Loucy (cell line): Measurements from ENCODE around the gene NAB2.

ENCODE experiments used
- CTCF ChIP-seq: fragments of 200-600 bp; sonication (generic); conservative IDR thresholded peaks from 2 replicates; pipeline ENCODE4 v1.5.1; 2014; ENCODE audit warnings: mild to moderate bottlenecking, antibody characterized with exemption, low read length
- EZH2phosphoT487 ChIP-seq: fragments of 200-600 bp; IDR thresholded peaks from 2 replicates; pipeline ENCODE4 v1.6.1; 2018; ENCODE audit warnings: antibody characterized with exemption, mild to moderate bottlenecking, moderate library complexity, borderline replicate concordance

GRCh38 chr12:57051011-57051410, 37.9 kb upstream of the NAB2 start:
- TF ChIP-seq CTCF (no peak), EZH2phosphoT487 (no peak)
